ENCODE results near the gene VAMP5.

VAMP5 gene

DNA sequence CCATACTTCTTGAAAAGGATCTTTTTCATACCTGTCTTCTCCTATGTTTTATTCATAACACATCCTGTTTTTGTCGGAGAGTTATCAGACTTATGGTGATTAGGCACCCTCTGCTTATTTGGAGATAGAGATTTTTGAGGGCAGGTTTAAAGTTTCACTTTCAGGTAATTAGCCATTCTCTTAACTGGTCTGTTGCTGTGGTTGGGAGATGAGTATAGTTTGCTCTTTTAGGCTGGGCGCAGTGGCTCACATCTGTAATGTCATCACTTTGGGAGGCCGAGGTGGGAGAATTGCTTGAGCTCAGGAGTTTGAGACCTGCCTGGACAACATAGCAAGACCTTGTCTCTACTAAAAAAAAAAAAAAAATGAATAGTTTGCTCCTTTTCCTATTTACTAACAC lies 58.5 kb downstream of the VAMP5 start:
- no peak for DNase-seq

All from KG1 (cell line).